ENCODE results near the gene KIRREL2.
"Not testable (repeated sequence)": the region's sequence is repeated elsewhere in the genome, so short reads cannot be mapped to it uniquely, and the experiment has no call there.

The KIRREL2 gene

GRCh38 chr19:35869327-35870123 is 12.8 kb downstream of the KIRREL2 start:
- DNase-seq (ENCODE audit: low read depth in 2 of 2): peak; percentile 41 to 58

GRCh38 chr19:35870124-35870736 is 13.5 kb downstream of the KIRREL2 start:
- not testable (repeated sequence) for DNase-seq (ENCODE audit: low read depth in 2 of 2)

- DNase-seq (ENCODE audit: low read depth in 2 of 2): no peak
Observed at GRCh38 chr19:35870798-35871197, 14.1 kb downstream of the KIRREL2 start.

GRCh38 chr19:35871611-35872010 is 14.9 kb downstream of the KIRREL2 start:
- no peak for DNase-seq (ENCODE audit: low read depth in 2 of 2)

GRCh38 chr19:35872180-35872579 is 15.5 kb downstream of the KIRREL2 start:
- no peak for DNase-seq (ENCODE audit: low read depth in 2 of 2)

- DNase-seq (ENCODE audit: low read depth in 2 of 2): no peak
Observed at GRCh38 chr19:35874392-35874930, 17.8 kb downstream of the KIRREL2 start.

- DNase-seq (ENCODE audit: low read depth in 2 of 2): no peak
Observed at GRCh38 chr19:35879068-35879467, 22.4 kb downstream of the KIRREL2 start.

GRCh38 chr19:35879770-35880317 is 23.1 kb downstream of the KIRREL2 start:
- no peak for DNase-seq (ENCODE audit: low read depth in 2 of 2)

GRCh38 chr19:35882114-35882832 is 25.6 kb downstream of the KIRREL2 start:
- DNase-seq (ENCODE audit: low read depth in 2 of 2): no peak

- DNase-seq (ENCODE audit: low read depth in 2 of 2): no peak
Observed at GRCh38 chr19:35883882-35884281, 27.2 kb downstream of the KIRREL2 start.

- no peak for DNase-seq (ENCODE audit: low read depth in 2 of 2)
Observed at GRCh38 chr19:35885225-35885738, 28.6 kb downstream of the KIRREL2 start.

GRCh38 chr19:35885904-35886303 is 29.2 kb downstream of the KIRREL2 start:
- no peak for DNase-seq (ENCODE audit: low read depth in 2 of 2)

GRCh38 chr19:35887197-35887596 is 30.5 kb downstream of the KIRREL2 start:
- no peak for DNase-seq (ENCODE audit: low read depth in 2 of 2)

GRCh38 chr19:35888398-35888797 is 31.7 kb downstream of the KIRREL2 start:
- DNase-seq (ENCODE audit: low read depth in 2 of 2): no peak

GRCh38 chr19:35889370-35890112 is 32.8 kb downstream of the KIRREL2 start:
- no peak for DNase-seq (ENCODE audit: low read depth in 2 of 2)

GRCh38 chr19:35890113-35890650 is 33.5 kb downstream of the KIRREL2 start:
- no peak for DNase-seq (ENCODE audit: low read depth in 2 of 2)

- DNase-seq (ENCODE audit: low read depth in 2 of 2): not testable (repeated sequence)
Observed at GRCh38 chr19:35891819-35892218, 35.1 kb downstream of the KIRREL2 start.

GRCh38 chr19:35894342-35894741 is 37.6 kb downstream of the KIRREL2 start:
- no peak for DNase-seq (ENCODE audit: low read depth in 2 of 2)

- DNase-seq (ENCODE audit: low read depth in 2 of 2): no peak
Observed at GRCh38 chr19:35895911-35896642, 39.4 kb downstream of the KIRREL2 start.

- DNase-seq (ENCODE audit: low read depth in 2 of 2): no peak
Observed at GRCh38 chr19:35896643-35897040, 39.9 kb downstream of the KIRREL2 start.
